Measurements from ENCODE around the gene IL18.

Gene IL18

DNA sequence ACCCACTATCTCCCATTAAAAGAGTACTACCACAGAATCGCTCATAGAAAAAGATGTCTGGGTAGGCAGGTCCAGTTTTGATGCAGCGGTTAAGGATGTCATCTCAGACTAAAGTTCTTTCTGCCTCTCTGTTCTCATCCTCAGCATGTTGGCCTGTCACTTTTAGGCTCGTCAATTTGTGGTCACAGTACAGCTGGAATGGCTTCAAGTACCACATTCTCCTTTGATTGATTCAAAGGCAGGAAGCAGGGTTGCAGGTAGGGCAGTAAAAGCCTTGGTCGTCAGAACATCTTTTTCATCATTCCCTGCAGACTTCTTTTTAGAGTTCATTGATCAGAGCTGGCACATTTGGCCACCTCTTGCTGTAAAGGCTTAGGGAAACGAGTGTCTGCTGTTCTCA lies 48.5 kb downstream of the IL18 start:
- no peak for DNase-seq (ENCODE audit: low read depth)
- no peak overlapping the region for H3K4me3 ChIP-seq (ENCODE audit: low read length)
- TF ChIP-seq, protein P1, sequence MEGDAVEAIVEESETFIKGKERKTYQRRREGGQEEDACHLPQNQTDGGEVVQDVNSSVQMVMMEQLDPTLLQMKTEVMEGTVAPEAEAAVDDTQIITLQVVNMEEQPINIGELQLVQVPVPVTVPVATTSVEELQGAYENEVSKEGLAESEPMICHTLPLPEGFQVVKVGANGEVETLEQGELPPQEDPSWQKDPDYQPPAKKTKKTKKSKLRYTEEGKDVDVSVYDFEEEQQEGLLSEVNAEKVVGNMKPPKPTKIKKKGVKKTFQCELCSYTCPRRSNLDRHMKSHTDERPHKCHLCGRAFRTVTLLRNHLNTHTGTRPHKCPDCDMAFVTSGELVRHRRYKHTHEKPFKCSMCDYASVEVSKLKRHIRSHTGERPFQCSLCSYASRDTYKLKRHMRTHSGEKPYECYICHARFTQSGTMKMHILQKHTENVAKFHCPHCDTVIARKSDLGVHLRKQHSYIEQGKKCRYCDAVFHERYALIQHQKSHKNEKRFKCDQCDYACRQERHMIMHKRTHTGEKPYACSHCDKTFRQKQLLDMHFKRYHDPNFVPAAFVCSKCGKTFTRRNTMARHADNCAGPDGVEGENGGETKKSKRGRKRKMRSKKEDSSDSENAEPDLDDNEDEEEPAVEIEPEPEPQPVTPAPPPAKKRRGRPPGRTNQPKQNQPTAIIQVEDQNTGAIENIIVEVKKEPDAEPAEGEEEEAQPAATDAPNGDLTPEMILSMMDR (conservative IDR thresholded peaks at IDR 0.05; ENCODE audit: low read length) = no peak

- TF ChIP-seq, protein P1 (conservative IDR thresholded peaks at IDR 0.05; ENCODE audit: low read length) = no peak
- DNase-seq (ENCODE audit: low read depth) = no peak
- H3K4me3 ChIP-seq (ENCODE audit: low read length) = no peak overlapping the region
Measured at GRCh38 chr11:112114460-112114859, 49.4 kb downstream of the IL18 start.

DNA sequence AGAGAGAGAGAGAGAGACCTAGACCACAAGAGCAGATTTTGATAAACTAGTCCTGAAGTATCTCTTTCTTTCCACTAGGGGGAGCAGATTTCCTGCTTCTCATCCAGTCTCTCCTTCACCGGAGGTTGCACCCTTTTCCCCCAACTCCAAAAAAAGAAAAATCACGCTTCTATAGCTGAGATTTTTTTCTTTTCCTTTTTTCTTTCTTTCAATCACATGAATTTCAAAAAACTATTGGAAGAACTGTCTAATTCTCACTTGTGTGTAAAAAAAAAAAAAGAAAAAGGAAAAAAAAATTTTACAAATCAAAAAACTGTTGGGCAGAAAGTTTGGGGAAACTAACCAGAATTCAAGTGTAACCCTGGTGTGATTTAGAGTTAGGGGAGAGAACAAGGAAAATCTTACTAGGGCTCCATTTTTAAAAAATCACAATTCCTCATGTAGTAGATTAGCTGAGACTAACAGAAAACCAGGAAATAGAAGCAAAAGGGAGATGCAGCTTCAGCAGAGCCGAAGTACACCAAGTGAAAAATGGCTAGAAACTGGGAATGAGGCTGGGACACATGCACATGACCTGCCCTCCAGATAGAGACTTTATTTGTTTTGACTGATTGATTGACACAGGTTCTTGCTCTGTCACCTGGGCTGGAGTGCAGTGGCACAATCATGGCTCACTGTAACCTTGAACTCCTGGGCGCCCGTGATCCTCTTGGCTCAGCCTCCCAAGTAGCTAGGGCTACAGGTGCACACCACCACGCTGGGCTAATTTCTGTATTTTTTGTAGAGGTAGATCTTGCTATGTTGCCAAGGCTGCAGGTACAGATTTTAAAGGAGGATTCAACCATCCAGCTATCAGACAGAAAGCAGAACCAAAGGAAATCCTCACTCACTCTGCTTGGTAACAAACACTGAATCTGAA lies 50.1 kb downstream of the IL18 start:
- H3K4me3 ChIP-seq (ENCODE audit: low read length) = no peak overlapping the region
- peak; percentile 71 for DNase-seq (ENCODE audit: low read depth)
- TF ChIP-seq, protein P1 (conservative IDR thresholded peaks at IDR 0.05; ENCODE audit: low read length) = peak; percentile 79

GRCh38 chr11:112106070-112106469 lies 57.8 kb downstream of the IL18 start:
- TF ChIP-seq, protein P1 (conservative IDR thresholded peaks at IDR 0.05; ENCODE audit: low read length) = no peak
- DNase-seq (ENCODE audit: low read depth) = no peak
- no peak overlapping the region for H3K4me3 ChIP-seq (ENCODE audit: low read length)

DNA sequence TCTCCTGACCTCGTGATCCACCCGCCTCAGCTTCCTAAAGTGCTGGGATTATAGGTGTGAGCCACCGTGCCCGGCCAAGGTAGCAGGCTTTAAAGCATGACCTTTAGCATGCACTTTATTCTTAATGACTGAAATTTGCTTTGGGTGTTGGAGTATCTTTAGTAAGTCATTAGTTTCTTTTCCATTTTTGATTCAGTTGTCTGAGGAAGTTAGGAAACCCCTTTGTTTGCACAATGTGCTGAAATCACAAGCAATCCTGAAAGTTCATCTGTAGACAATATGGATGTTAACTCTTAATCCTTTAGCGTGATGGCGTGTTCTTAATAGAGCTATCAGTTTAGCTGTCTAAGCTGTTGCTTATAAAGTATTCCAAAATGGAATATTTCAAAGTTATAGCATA lies 60.4 kb downstream of the IL18 start:
- H3K4me3 ChIP-seq (ENCODE audit: low read length) = no peak overlapping the region
- TF ChIP-seq, protein P1 (conservative IDR thresholded peaks at IDR 0.05; ENCODE audit: low read length) = no peak
- DNase-seq (ENCODE audit: low read depth) = no peak

GRCh38 chr11:112100462-112100861 lies 63.4 kb downstream of the IL18 start:
- TF ChIP-seq, protein P1 (conservative IDR thresholded peaks at IDR 0.05; ENCODE audit: low read length) = no peak
- no peak overlapping the region for H3K4me3 ChIP-seq (ENCODE audit: low read length)
- no peak for DNase-seq (ENCODE audit: low read depth)
